OCI-LY7 (cell line): Measurements from ENCODE around the gene CNNM4.

Experiments
- CTCF ChIP-seq: fragments of 200-600 bp; sonication (generic); conservative IDR thresholded peaks from 2 replicates; pipeline ENCODE4 v1.5.1; 2014; ENCODE audit warnings: mild to moderate bottlenecking, antibody characterized with exemption, low read length, moderate library complexity, mixed read lengths
- EZH2phosphoT487 ChIP-seq: fragments of 200-600 bp; sonication (generic); IDR thresholded peaks from 2 replicates; pipeline ENCODE4 v1.6.1; 2018; ENCODE audit warnings: low read depth, borderline replicate concordance, mild to moderate bottlenecking, mixed run types, antibody characterized with exemption, low read length, moderate library complexity, mixed read lengths

- TF ChIP-seq CTCF (no peak), EZH2phosphoT487 (no peak)
These were observed 66.0 kb downstream of the CNNM4 start for GRCh38 chr2:96826546-96827278.
